ENCODE data around the gene PSTK. TPM values are rescaled to one million over a fixed set of nuclear protein-coding genes. Genes with fewer than 3 reads are reported as not detected.

PSTK gene
- total and polyA plus RNA-seq, 2 of the 13 experiments (the other 11 are each of a cell fraction or from before 2014, with no cell fraction given) = 8.2 to 9.3 TPM

GRCh38 chr10:123034332-123034731, 54.1 kb downstream of the PSTK start (continued):
- TF ChIP-seq ARID5B (CRISPR knock-in tag; IDR thresholded peaks at IDR 0.05) (peak; percentile 71), CEBPG (CRISPR knock-in tag; IDR thresholded peaks at IDR 0.05) (peak; percentile 63), ZNF335 (CRISPR knock-in tag; IDR thresholded peaks at IDR 0.05) (no peak), HNF4G (IDR thresholded peaks at IDR 0.05; ENCODE audit: borderline replicate concordance, low read depth, low read length) (peak; percentile 33; the same call in 1 of the 2 replicates), HNF4G (CRISPR knock-in tag; IDR thresholded peaks at IDR 0.05; ENCODE audit: borderline replicate concordance, low read depth) (no peak), PAX8 (CRISPR knock-in tag; IDR thresholded peaks at IDR 0.05; ENCODE audit: borderline replicate concordance) (no peak), ZBTB7B (CRISPR knock-in tag; IDR thresholded peaks at IDR 0.05) (no peak), ISX (CRISPR knock-in tag; conservative IDR thresholded peaks at IDR 0.05) (no peak), EP300 (IDR thresholded peaks at IDR 0.05; ENCODE audit: low read depth in 2 of 2, low read length in 2 of 2) (peak in 1 of 2 experiments; percentile 79; a peak in 2 of 4 replicates), EP300 (CRISPR knock-in tag; IDR thresholded peaks at IDR 0.05; ENCODE audit: borderline replicate concordance) (no peak), HOXA5 (CRISPR knock-in tag; IDR thresholded peaks at IDR 0.05) (peak; percentile 88), HDAC1 (CRISPR knock-in tag; IDR thresholded peaks at IDR 0.05) (peak; percentile 40; the same call in 1 of the 2 replicates), ZNF770 (CRISPR knock-in tag; IDR thresholded peaks at IDR 0.05) (no peak), GLI4 (CRISPR knock-in tag; IDR thresholded peaks at IDR 0.05; ENCODE audit: borderline replicate concordance) (no peak), CREM (IDR thresholded peaks at IDR 0.05) (peak; percentile 58; the same call in 1 of the 2 replicates), CREM (CRISPR knock-in tag; IDR thresholded peaks at IDR 0.05) (no peak), RFXAP (CRISPR knock-in tag; IDR thresholded peaks at IDR 0.05; ENCODE audit: borderline replicate concordance) (no peak), DPF2 (CRISPR knock-in tag; IDR thresholded peaks at IDR 0.05; ENCODE audit: borderline replicate concordance, low read depth) (0 out of 2 replicates have a peak, but pooled peaks have one; percentile 32), ZNF614 (CRISPR knock-in tag; IDR thresholded peaks at IDR 0.05; ENCODE audit: borderline replicate concordance) (no peak), KDM2A (CRISPR knock-in tag; IDR thresholded peaks at IDR 0.05; ENCODE audit: borderline replicate concordance, low read depth) (no peak), ZFY (CRISPR knock-in tag; IDR thresholded peaks at IDR 0.05) (no peak), ZBTB21 (CRISPR knock-in tag; IDR thresholded peaks at IDR 0.05) (no peak), PAXIP1 (CRISPR knock-in tag; conservative IDR thresholded peaks at IDR 0.05) (peak; percentile 69)
